ENCODE measurements around the gene RLIM. TPM values are rescaled to one million over a fixed set of nuclear protein-coding genes. Genes with fewer than 3 reads are reported as not detected.

RLIM gene
- total and polyA plus RNA-seq, 2 donors (not counting 1 experiment from before 2014, with no cell fraction given): 4.6 to 40.8 TPM

- no CpG with 5 or more reads among the region's 2 CpGs for WGBS (ENCODE audit: insufficient coverage)
- H3K9ac ChIP-seq (ENCODE audit: low read length): no peak overlapping the region
- no peaks in the 10 kb centered on the region for H3K27me3 Mint-ChIP-seq
- peaks cover 44% of the 10 kb centered on the region for H3K4me1 Mint-ChIP-seq
- no peak overlapping the region for H3K27ac ChIP-seq (ENCODE audit: low read length in 2 of 2)
- H3K9me3 Mint-ChIP-seq (ENCODE audit: insufficient read depth): no peaks in the 10 kb centered on the region
- no peak for ATAC-seq (ENCODE audit: low read depth)
- POLR2A ChIA-PET: no interaction called here
- H4K20me1 ChIP-seq (ENCODE audit: control insufficient read depth, insufficient read depth, low read length, poor library complexity, severe bottlenecking): peaks cover 10% of the 10 kb centered on the region
- no peak overlapping the region for H2AFZ ChIP-seq (ENCODE audit: insufficient read depth, low read depth, low read length, poor library complexity, severe bottlenecking)
- CTCF ChIA-PET: no interaction called here
- intact Hi-C loops (cut with micrococcal nuclease): no loop called here
- H3K4me2 ChIP-seq (replicated peaks; ENCODE audit: low read depth, low read length, poor library complexity, severe bottlenecking): no peak overlapping the region
- no peaks in the 10 kb centered on the region for H3K9me3 ChIP-seq (ENCODE audit: control extremely low read depth in 1 of 3, control insufficient read depth in 2 of 3, insufficient read depth in 1 of 3, low read length in 2 of 3)
- no peak overlapping the region for H3K4me3 ChIP-seq (ENCODE audit: control extremely low read depth in 1 of 5, extremely low read depth in 1 of 5, insufficient read depth in 1 of 5, low read depth in 2 of 5, low read length in 4 of 5)
- H3K36me3 ChIP-seq (replicated peaks in 1 of 2; ENCODE audit: control extremely low read depth in 1 of 2, control insufficient read depth in 1 of 2, extremely low read depth in 1 of 2, insufficient read depth in 2 of 2, low read length in 1 of 2): peaks cover 0 to 4% of the 10 kb centered on the region in 2 experiments
- no peaks in the 10 kb centered on the region for H3K4me1 ChIP-seq (ENCODE audit: control insufficient read depth in 2 of 2, insufficient read depth in 2 of 2, low read length in 2 of 2)
- TF ChIP-seq CTCF (IDR thresholded peaks at IDR 0.05) (no peak), EZH2 (IDR thresholded peaks at IDR 0.05; ENCODE audit: borderline replicate concordance, insufficient read depth, low read depth, low read length, poor library complexity, severe bottlenecking) (no peak)
- DNase-seq: no peak
- H3K27ac Mint-ChIP-seq: no peak overlapping the region
- H3K27me3 ChIP-seq (replicated peaks in 1 of 4; ENCODE audit: control extremely low read depth in 1 of 4, control insufficient read depth in 3 of 4, insufficient read depth in 4 of 4, low read length in 3 of 4): no peaks in the 10 kb centered on the region
- no peak overlapping the region for H3K4me3 Mint-ChIP-seq
- peaks cover 73% of the 10 kb centered on the region for H3K79me2 ChIP-seq (ENCODE audit: control insufficient read depth, insufficient read depth, low read length)
Measured at GRCh38 chrX:74603040-74603439, 11.4 kb downstream of the RLIM start.

- no peak overlapping the region for H3K27ac Mint-ChIP-seq
- H3K27me3 Mint-ChIP-seq: no peaks in the 10 kb centered on the region
- no peak for DNase-seq
- Histone ChIP-seq H3K4me3 (ENCODE audit: control extremely low read depth in 1 of 5, extremely low read depth in 1 of 5, insufficient read depth in 1 of 5, low read depth in 2 of 5, low read length in 4 of 5) (no peak overlapping the region), H3K27me3 (replicated peaks in 1 of 4; ENCODE audit: control extremely low read depth in 1 of 4, control insufficient read depth in 3 of 4, insufficient read depth in 4 of 4, low read length in 3 of 4) (no peaks in the 10 kb centered on the region), H3K9ac (ENCODE audit: low read length) (no peak overlapping the region), H2AFZ (ENCODE audit: insufficient read depth, low read depth, low read length, poor library complexity, severe bottlenecking) (no peak overlapping the region), H3K4me1 (ENCODE audit: control insufficient read depth in 2 of 2, insufficient read depth in 2 of 2, low read length in 2 of 2) (no peaks in the 10 kb centered on the region), H3K9me3 (ENCODE audit: control extremely low read depth in 1 of 3, control insufficient read depth in 2 of 3, insufficient read depth in 1 of 3, low read length in 2 of 3) (no peaks in the 10 kb centered on the region), H3K27ac (ENCODE audit: low read length in 2 of 2) (no peak overlapping the region), H3K36me3 (replicated peaks in 1 of 2; ENCODE audit: control extremely low read depth in 1 of 2, control insufficient read depth in 1 of 2, extremely low read depth in 1 of 2, insufficient read depth in 2 of 2, low read length in 1 of 2) (peaks cover 0 to 6% of the 10 kb centered on the region in 2 experiments), H3K4me2 (replicated peaks; ENCODE audit: low read depth, low read length, poor library complexity, severe bottlenecking) (no peak overlapping the region), H3K79me2 (ENCODE audit: control insufficient read depth, insufficient read depth, low read length) (peaks cover 69% of the 10 kb centered on the region), H4K20me1 (ENCODE audit: control insufficient read depth, insufficient read depth, low read length, poor library complexity, severe bottlenecking) (peaks cover 10% of the 10 kb centered on the region)
- ATAC-seq (ENCODE audit: low read depth): no peak
- no peak overlapping the region for H3K4me3 Mint-ChIP-seq
- intact Hi-C loops (cut with micrococcal nuclease): no loop called here
- H3K4me1 Mint-ChIP-seq: peaks cover 44% of the 10 kb centered on the region
- no peak for TF ChIP-seq CTCF (IDR thresholded peaks at IDR 0.05)
- TF ChIP-seq EZH2 (IDR thresholded peaks at IDR 0.05; ENCODE audit: borderline replicate concordance, insufficient read depth, low read depth, low read length, poor library complexity, severe bottlenecking): no peak
- ChIA-PET POLR2A (no interaction called here), CTCF (no interaction called here)
- no peaks in the 10 kb centered on the region for H3K9me3 Mint-ChIP-seq (ENCODE audit: insufficient read depth)
- 100% methylated on average over 2 of the region's 8 CpGs for WGBS (ENCODE audit: insufficient coverage)
Measured at GRCh38 chrX:74602142-74602541, 12.3 kb downstream of the RLIM start.

Measured in B cell (primary cell).